ENCODE measurements around the gene SLC9A5.

The SLC9A5 gene

DNA sequence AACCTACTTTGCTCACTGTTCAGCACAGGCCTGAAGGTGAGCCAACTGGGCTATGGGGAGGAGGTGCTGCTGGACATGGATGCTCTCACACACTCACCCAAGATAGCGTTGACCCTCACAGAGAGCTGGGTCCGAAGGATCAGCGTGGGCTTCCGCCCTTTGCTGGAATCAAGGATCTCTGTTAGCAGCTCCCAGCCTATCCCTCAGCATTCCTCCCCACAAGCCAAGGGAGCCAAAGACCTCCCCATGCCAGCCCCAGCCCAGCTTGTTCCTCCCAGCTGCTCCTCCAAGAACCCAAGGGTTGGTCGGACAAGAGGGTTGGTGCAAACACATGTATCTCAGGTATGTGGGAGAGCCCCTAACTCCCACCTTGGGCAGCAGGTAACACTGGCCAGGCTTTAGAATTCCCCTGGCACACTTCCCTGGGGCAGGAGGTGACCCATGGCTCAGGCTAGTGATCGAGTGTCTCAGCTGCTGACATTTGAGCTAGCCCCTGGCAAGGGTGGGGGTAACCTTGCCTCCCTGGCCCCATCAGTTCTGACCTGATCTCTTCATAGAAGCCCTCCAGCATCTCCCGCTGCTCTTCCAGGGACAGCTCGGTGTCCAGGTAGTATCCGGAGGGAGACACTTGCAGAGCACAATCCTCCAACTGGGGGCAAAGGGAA, 9.8 kb upstream of the SLC9A5 start:
- DNase-seq, result no peak

DNA sequence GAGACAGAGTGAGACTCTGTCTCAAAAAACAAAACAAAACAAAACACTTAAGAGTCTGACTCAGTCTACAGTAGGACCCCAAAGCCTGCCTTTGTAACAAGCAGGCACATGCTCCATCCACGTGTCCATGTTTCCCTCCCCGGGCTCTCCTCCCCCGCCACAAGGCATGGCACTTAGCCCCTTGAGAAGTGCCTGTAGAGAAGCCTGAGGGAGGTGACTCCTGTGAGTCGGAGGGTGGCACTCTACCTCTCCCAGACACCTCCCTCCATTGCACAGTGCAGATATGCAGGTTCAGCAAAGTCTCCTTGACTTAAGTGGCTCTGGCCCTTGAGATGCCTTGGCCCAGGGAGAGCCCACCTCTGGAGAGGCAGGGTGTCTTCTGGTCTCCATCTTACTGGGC, 8.3 kb upstream of the SLC9A5 start:
- DNase-seq, result no peak

DNA sequence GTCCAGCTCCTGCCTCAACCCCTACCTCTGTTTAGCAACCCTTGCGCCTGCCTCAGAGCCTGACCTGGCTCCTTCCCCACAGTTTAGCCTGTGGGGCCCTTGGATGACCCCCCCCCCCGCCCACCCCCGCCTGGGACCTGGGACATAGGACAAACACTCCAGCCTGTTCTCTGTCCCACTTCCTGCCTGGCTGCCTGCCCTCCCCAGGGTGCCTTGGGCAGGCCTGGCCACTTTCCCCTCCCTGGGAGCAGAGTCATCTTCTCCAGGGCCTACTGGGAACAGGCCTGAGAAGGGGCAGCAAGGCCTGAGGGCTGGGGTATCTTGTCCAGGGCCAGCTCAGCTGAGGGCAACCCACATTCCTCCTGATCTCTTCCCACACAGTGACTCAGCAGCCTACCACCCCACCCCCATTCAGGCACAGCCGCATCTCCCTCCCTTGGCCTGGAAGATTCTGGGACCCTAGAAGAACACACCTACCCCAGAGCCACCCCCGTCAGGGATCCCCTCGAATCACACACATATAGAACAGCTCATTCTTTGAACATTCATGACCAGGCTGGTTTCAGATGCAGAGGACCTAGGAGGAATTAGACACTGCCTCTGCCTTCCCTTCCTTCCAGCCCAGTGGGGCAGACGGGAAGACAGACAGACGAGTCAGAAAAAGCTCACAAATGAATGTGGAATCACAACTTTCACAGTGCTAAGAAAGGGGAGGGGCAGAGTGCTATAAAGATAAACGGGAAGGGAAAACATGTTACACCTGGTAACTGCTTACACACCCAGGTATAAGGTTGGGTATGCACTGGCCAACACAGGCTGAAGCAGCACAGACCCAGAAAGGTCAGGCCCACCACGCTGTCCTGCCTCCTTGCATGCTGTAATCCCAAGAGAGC, 7.5 kb upstream of the SLC9A5 start:
- no peak for DNase-seq

DNA sequence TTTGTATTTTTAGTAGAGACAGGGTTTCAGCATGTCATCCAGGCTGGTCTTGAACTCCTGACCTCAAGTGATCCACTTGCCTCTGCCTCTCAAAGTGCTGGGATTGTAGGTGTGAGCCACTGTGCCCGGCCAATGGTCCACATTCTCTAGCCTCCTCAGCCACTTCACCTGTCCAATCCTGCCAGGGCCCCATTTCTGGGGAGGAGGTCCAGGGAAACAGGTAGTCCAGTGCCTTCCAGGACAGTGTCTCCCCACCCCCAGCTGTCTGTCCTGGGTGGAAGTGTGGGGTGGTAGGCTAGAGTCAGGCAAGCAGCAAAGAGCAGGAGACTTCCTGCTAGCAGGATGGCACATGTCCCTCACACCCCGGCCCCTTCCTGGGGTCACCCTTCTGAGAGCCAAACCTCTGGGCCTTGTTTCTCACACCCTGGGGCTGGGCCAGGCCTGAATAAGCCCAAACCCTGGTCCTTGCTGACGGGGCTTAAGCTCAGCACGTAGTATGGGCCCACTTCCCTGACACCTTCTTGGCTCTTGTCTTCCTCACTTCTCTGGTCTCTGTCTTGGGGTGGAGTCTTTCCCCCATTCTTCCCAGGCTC, 6.5 kb upstream of the SLC9A5 start:
- no peak for DNase-seq

DNA sequence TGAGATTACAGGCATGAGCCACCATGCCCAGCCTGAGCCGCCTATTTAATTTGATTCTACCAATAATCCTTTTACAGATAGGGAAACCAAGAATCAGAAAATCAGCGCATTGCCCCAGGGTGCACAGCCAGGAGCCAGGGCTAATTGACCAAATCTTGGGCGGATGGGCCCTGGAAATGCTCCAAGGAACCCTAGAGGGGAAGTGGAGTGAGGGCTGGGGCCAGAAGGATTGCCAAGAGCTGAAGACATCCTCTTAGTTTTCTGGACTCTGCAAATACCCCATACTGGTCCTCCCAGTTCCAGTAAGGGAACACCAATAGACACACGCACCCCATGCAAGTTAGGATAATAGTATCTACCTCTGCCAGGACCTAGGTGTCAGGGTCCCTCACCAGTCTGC, 5.3 kb upstream of the SLC9A5 start:
- no peak for DNase-seq

DNA sequence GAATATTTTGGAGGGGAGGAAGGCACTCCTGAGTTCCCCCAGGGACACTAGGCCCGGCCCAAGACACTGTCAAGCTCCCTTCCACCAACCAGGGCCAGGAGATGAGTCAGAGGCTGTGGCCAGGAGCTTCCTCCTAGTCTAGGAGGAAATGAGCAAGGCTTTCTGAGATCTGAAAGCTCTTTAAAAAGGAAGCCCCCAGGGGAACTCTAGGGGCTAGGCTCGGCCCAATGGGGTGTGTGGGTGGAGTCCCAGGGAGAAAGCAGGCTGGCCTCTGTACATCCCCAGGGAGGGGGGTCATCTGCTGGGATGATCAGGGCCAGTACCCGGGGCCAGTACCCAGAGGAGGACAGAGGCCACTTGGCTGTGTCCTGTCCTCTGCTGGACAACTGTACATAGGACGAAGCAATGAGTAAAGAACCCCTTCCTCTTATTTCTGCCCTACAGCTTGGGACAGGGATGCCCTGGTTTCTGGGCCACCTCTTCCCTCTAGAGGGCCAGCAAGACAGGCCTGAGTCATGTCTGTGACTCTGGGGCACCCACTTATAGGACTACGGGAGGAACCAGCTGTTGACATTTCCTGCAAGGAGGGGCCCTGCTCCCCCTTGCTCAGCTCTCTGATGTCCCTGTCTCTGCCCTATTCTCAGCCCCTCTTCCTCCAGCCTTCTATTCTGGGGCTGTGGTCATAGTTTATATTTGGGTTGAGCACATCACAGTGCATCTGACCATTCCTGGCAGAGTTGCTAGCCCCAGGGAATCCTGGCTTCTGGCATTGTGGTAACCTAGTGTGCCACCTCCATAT, 4.2 kb upstream of the SLC9A5 start:
- no peak for DNase-seq

DNA sequence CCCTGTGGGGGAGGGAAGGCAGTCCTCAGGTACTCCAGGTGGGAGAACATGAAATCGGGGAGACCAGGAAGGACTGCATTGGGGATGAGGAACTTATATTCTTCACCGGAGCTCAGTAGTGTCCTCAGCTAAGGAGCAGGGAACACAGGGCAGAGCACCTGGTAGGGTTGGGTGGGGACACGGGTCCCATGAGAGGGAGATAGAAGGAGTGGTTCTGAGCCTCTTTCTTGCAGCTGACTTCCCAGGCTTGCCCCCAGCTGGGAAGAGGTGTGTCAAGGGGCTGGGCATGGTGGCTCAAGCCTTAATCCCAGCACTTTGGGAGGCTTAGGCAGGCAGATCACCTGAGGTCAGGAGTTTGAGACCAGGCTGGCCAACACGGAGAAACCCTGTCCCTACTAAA, 3.6 kb upstream of the SLC9A5 start:
- DNase-seq, result no peak

DNA sequence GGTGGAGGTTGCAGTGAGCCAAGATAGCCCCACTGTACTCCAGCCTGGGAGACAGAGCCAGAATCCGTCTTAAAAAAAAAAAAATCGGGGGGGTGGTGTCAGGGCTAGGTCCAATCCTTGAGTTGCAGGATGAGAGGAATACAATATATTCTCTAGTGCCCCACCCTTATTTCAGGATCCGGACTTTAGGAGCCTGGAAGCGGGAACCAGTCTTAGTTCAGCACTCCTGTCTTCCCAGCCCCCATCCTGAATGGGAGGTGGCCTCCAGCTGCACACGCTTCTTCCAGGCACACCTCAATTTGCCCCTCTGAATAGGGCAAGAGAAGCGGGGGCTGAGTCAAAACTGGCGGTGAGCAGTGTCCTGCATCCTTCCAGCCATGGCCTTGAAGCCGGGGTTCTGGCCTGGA, 3.1 kb upstream of the SLC9A5 start:
- no peak for DNase-seq

DNA sequence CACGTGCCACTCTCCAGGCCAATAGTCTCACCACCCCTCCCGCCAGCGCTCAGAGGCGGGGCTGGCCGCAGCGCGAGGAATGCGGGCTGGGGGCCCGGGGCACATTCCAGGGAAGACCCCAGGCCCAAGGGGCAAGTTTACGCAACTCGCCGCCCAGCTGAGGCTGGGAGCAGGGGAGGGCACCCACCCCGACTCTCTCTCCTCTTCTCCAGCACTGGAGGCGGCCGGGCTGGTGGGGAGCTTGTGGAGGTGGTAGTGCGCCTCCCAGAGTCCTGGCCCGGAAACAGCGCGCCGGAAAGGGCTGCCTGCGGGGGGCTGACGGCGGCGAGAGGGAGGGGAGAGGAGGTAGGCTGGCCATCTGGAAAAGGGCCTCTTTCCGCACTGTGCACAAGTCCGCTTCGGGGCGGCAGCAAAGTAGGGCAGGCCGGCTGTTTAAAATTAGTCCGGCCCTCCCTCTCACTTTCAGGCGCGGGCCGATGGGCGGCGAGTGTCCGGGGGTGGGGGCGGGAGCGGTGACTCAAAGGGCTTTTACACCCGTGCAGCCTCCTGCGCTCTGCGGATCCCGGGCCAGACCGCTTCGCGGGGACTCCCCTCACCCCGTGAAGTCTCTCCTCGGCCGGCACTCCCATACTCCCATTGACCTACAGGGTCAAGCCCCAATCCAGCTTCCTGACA, 2.6 kb upstream of the SLC9A5 start:
- peak; percentile 24 to 25 for DNase-seq

DNA sequence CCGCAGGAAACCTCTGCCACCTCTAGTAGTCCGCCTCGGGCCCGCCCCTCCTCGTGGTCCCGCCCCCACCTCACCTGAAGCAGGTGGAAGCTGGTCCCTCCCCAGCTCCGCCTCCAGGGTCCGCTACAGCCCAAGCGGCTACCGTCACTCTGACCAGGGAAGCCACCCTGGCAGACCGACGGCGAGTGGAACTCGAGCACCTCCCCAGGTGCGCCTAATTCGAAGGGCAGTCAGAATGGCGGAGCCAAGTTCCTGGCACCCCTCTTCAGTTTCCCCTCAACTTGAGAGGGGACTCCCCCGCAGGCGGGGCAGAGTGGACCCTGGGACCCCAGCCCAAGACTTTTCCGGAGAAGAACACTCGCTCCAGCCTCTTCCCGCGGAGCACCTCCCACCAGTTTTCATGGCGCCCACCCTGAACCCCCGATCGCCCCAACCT, 2.0 kb upstream of the SLC9A5 start:
- DNase-seq, result peak; percentile 40 to 53

DNA sequence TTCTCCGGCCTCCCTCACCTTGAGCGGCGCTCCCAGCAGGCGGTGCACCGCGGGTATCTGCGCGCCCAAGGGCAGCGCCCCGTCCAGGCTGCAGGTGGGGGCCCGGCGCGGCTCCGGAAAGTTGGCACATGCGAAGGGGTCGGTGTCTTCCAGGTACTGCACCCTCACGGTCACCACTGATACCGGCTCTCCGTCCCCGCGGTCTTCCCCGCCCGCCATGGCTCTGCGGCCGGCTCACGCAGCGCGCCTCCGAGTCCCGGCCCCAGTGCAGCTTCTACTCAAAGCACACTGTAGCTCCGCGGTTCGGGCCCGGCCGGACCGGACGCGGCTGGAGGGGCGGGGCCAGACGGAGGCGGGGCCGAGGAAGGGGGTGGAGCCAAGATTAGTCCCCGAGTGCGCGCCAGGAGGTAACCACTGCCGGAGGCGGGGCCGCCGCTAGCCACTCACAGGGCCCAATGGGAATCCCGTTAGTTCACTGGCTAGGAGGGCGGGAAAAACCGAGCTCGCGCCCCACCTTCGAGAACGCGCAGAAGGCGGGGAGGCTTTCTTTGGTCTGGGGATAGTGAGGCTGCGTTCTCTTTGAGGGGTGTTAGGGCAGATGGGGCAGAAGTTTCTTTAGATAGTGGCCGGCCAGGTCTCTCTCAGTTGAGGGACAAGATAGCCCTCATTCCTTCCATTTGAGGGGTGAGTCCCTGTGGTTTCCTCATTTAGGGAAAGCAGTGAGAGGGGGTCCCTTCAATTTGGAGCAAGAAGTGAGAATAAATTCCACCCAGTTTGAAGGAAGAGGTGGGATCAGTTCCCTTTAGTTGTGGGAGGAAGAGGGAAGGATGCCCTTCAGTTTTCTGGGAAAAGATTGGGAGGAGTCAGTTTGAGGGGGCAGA, 1.3 kb upstream of the SLC9A5 start, which contains the start of gene FHOD1:
Gene FHOD1 (minus strand): TSS at position 290 of the 881 bp plus-strand sequence. CDS start 71 bp downstream, at position 219.
- peak; percentile 76 to 78 for DNase-seq

DNA sequence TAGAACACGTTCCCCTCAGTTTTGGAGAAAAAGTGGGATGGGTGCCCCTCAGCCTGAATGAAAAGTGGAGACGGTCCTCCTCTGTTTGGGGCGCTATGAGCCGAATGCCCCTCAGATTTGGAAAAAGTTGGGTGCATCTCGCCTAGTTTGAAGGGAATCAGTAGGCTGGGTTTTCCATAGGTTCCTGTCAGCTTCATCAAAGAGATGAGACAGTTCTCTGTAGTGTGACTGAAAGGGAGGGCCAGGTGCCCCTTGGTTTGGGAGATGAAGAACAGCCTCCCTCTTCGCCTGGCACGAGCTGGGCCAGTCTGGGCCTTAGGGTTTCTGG, 742 bp upstream of the SLC9A5 start:
- DNase-seq, result no peak

DNA sequence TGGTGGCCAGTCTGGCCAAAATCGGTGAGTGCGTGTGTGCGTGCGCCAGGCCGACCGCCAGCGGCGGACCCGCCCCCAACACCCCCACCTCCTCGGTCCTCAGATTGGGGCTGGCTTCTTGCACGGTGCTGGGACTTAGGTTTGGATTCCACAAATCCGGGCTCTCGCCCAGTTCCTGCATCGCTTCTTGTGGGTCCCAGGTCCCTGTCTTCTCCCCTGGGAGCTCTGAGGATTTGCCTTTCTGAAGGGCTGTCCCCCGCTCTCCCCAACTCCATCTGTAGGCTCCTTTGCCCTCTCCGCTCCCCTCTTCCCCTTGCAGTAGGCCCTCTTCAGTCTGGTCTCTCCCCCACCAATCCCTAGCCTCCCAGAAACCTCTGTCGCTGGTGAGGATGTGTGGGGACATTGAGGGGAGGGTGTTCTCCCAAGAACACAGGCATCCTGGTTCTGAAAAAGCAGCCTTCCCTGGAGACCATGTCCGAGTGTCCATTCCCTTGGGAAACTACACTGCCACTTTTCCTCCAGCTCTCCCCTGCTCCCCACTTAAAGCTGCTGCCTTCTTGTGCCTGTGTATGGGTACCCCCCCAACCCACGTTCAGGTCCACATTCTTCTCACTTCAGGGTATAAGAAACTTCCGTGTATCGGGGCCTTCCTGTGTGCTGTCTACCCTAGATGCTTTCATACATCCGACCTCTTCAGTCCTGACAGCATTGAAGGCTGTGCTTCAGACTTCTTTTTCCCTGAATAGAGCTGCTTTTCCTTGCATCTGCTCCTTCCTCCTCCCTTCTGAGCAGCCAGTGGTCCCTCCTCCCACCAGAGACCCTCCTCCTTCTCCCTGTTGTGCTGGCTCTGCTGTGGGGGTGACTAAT, 632 bp downstream of the SLC9A5 start:
- no peak for DNase-seq

DNA sequence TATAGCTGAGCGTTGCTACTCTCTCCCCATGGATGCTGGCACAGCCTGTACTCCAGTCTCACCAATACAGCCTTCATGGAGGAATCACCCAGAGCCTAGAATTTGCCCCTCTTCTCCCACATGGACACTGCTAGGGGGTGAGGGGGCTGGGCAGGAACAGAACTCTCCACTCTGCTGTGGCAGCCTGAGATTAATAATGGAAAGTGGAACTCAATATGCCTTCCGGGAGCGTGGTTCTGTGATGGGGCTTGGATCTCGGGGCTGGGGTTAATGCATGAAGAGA, 1.2 kb downstream of the SLC9A5 start:
- DNase-seq, result no peak

DNA sequence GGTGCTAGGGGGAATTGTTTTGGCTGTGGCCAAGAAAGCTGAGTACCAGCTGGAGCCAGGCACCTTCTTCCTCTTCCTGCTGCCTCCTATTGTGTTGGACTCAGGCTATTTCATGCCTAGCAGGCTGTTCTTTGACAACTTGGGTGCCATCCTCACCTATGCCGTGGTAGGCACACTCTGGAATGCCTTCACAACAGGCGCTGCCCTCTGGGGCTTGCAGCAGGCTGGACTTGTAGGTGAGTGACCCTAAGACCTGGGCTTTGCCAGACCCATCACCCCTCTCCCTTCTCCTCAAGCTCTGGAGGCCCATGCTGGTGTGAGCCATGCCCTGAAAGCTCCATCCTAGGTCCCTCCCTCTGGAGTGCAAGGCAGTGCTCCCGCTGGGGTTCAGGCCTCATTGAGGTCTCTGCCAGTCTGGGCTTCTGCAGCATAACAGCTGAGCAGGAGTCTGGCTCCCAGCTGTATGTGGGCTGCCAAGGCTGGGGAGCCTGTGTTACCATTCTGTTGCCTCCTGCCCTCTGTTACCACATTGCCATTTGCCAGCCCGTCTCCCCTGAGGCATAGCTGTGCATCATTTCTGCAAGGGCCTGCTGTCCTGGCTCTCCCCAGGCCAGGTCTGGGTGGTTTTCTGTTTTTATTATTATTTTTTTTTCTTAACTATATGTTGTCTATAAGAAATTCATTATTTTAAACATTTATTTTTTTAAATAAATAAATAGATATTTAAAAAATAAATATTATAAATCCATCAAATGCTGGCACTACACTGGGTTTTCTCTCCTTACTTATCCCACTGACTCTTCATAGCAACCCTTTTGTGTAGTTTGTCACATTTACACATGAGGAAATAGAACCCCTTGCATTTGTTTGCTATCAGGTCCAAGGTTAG, 4.1 kb downstream of the SLC9A5 start:
- DNase-seq, result no peak

DNA sequence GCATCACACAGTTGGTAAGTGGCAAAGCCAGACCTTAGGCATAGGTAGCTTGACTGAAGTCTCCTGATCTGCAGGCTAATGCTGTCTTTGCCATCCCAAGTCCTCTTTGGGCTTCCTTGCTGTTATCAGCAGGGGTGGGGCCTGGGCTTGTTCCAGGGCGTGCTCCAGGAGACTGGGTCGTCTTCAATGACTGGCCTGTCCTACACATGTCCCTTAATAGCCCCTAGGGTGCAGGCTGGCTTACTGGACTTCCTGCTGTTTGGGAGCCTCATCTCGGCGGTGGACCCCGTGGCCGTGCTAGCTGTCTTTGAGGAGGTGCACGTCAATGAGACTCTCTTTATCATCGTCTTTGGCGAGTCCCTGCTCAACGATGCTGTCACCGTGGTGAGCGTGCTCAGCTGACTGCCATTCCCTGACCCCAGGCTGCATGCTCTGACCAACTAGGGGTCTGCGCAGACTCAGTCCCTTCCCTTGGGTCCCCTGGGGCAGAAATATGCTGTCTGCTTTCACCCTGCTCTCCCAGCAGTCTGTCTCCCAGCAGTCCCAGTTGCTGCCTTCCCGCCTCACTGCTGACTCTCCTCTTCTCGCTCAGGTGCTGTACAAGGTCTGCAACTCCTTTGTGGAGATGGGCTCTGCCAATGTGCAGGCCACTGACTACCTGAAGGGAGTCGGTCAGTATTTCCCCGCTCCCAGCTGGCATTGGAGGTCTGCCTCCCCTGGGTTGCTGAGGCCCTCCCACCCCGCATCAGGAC, 6.2 kb downstream of the SLC9A5 start:
- DNase-seq, result no peak

DNA sequence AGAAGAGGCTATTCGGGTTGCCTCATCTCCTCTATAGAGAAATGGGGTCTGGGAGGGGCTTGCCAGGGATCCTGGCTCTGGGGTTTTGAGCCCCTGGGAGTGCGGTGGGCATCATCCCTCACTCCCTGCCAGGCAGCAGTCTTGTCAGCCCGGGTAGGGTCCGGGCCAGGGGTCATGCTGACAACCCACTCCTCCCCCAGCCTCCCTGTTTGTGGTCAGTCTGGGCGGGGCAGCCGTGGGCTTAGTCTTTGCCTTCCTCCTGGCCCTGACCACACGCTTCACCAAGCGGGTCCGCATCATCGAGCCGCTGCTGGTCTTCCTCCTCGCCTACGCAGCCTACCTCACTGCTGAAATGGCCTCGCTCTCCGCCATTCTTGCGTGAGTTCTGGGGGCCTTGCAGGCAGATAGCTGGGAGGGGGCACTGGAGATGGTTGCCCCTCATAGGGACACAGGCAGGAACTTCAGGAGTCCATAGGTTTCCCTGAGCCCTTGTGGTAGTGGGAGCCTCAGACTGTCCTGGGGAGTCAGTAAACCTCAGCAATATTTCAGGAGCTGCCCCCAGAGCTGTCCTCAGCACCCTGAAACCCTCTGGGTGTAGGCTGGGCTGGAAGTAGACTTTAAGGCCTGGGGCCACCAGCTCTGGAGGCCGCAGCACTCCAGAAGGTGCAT, 6.9 kb downstream of the SLC9A5 start:
- no peak for DNase-seq

DNA sequence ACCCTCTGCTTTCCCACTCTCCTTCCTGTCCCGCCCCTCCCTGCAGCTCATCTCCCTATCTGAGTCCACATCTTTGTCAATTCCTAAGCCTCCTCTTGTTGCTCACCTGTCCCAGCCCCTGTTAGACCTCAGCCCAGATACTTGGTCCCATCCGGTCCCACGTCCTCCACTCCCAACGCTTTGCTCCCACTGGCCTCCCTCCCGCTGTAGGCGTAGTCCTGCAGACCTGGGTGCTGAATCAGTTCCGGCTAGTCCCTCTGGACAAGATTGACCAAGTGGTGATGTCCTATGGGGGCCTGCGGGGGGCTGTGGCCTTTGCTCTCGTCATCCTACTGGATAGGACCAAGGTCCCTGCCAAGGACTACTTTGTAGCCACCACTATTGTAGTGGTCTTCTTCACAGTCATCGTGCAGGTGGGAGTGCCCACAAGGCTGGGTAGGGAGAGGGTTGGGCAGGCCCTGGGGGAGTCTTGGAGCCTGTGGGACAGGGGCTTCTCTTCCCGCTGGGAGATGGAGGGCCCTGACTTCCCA, 8.0 kb downstream of the SLC9A5 start:
- no peak for DNase-seq
